H9 (cell line): ENCODE measurements around the gene GCG. TPM values are rescaled to one million over a fixed set of nuclear protein-coding genes. Genes with fewer than 3 reads are reported as not detected.
A peak's percentile ranks its signal among the peaks of the same experiment; 100 is the strongest.

Source experiments
- DNase-seq: peaks from one replicate; pipeline ENCODE4 v3.0.0-alpha.2; 2017
- H2AFZ ChIP-seq: one replicate; pipeline ENCODE4 v1.6.1; 2013; ENCODE audit warnings: mild to moderate bottlenecking, low read length, control low read depth, moderate library complexity
- H2AK5ac ChIP-seq: 2 replicates; pipeline ENCODE4 v1.6.1; 2013; ENCODE audit warnings: low read length, control low read depth, mixed read lengths; ENCODE audit not compliant: insufficient read length
- H2BK120ac ChIP-seq: one replicate; pipeline ENCODE4 v1.6.1; 2013; ENCODE audit warnings: low read depth, mild to moderate bottlenecking, low read length, control low read depth, inconsistent platforms; ENCODE audit not compliant: poor library complexity, severe bottlenecking
- H2BK12ac ChIP-seq: 2 replicates; pipeline ENCODE4 v1.6.1; 2013; ENCODE audit warnings: low read length, control low read depth, mixed read lengths, low read depth; ENCODE audit not compliant: insufficient read length
- H2BK15ac ChIP-seq: 2 replicates; pipeline ENCODE4 v1.6.1; 2013; ENCODE audit warnings: low read depth, low read length, control low read depth
- H2BK20ac ChIP-seq: one replicate; pipeline ENCODE4 v1.6.1; 2013; ENCODE audit warnings: low read depth, mild to moderate bottlenecking, low read length, control low read depth, inconsistent platforms; ENCODE audit not compliant: poor library complexity, severe bottlenecking
- H2BK5ac ChIP-seq: 2 replicates; pipeline ENCODE4 v1.6.1; 2013; ENCODE audit warnings: low read length, control low read depth, mixed read lengths; ENCODE audit not compliant: insufficient read length
- H3K14ac ChIP-seq: 2 replicates; pipeline ENCODE4 v1.6.1; 2013; ENCODE audit warnings: low read length, control low read depth; ENCODE audit not compliant: insufficient read depth
- H3K18ac ChIP-seq: 2 replicates; pipeline ENCODE4 v1.6.1; 2013; ENCODE audit warnings: low read depth, mild to moderate bottlenecking, mixed read lengths, low read length, control low read depth; ENCODE audit not compliant: insufficient read length
- H3K23ac ChIP-seq: 2 replicates; pipeline ENCODE4 v1.6.1; 2013; ENCODE audit warnings: low read length, control low read depth, mixed read lengths, low read depth; ENCODE audit not compliant: insufficient read length
- H3K23me2 ChIP-seq: 2 replicates; pipeline ENCODE4 v1.6.1; 2013; ENCODE audit warnings: low read depth, mild to moderate bottlenecking, mixed read lengths, low read length, control low read depth; ENCODE audit not compliant: insufficient read length, poor library complexity, severe bottlenecking
- H3K27ac ChIP-seq: 2 replicates; pipeline ENCODE4 v1.5.1; 2013; ENCODE audit warnings: low read length, control low read depth, mixed read lengths, low read depth; ENCODE audit not compliant: insufficient read length
- H3K27me3 ChIP-seq: 2 replicates; pipeline ENCODE4 v1.6.1; 2013; ENCODE audit warnings: low read length, control low read depth, inconsistent platforms; ENCODE audit not compliant: insufficient read depth
- H3K4ac ChIP-seq: 2 replicates; pipeline ENCODE4 v1.6.1; 2013; ENCODE audit warnings: low read depth, mild to moderate bottlenecking, control low read depth, inconsistent platforms, low read length, moderate library complexity
- H3K4me1 ChIP-seq: 2 replicates; pipeline ENCODE4 v1.6.1; 2013; ENCODE audit warnings: low read length, control low read depth, inconsistent platforms; ENCODE audit not compliant: insufficient read depth
- H3K4me2 ChIP-seq: 2 replicates; pipeline ENCODE4 v1.6.1; 2013; ENCODE audit warnings: low read length, control low read depth, mixed read lengths; ENCODE audit not compliant: insufficient read length, insufficient read depth
- H3K56ac ChIP-seq: 2 replicates; pipeline ENCODE4 v1.6.1; 2013; ENCODE audit warnings: low read depth, mild to moderate bottlenecking, mixed read lengths, low read length, control low read depth; ENCODE audit not compliant: insufficient read length
- H3K79me1 ChIP-seq: 2 replicates; pipeline ENCODE4 v1.6.1; 2013; ENCODE audit warnings: low read depth, mild to moderate bottlenecking, moderate library complexity, low read length, control low read depth, inconsistent platforms; ENCODE audit not compliant: insufficient read depth, poor library complexity, severe bottlenecking
- H3K79me2 ChIP-seq: 2 replicates; pipeline ENCODE4 v1.6.1; 2013; ENCODE audit warnings: low read length, control low read depth, inconsistent platforms; ENCODE audit not compliant: insufficient read depth
- H3K9ac ChIP-seq: 2 replicates; pipeline ENCODE4 v1.6.1; 2013; ENCODE audit warnings: low read length, control low read depth, mixed read lengths; ENCODE audit not compliant: insufficient read length; ENCODE audit errors: extremely low read depth
- H3K9me3 ChIP-seq: one replicate; pipeline ENCODE4 v1.6.1; 2013; ENCODE audit warnings: low read depth, low read length, inconsistent platforms; ENCODE audit not compliant: control insufficient read depth
- H3T11ph ChIP-seq: one replicate; pipeline ENCODE4 v1.6.1; 2013; ENCODE audit warnings: mild to moderate bottlenecking, low read length, control low read depth, inconsistent platforms
- H4K20me1 ChIP-seq: one replicate; pipeline ENCODE4 v1.6.1; 2013; ENCODE audit not compliant: control insufficient read depth, insufficient read length, insufficient read depth
- H4K5ac ChIP-seq: 2 replicates; pipeline ENCODE4 v1.6.1; 2013; ENCODE audit warnings: low read depth, mild to moderate bottlenecking, mixed read lengths, low read length, control low read depth; ENCODE audit not compliant: insufficient read length
- H4K8ac ChIP-seq: replicated peaks from 2 replicates; pipeline ENCODE4 v1.6.1; 2013; ENCODE audit warnings: low read length, control low read depth, mixed read lengths, low read depth; ENCODE audit not compliant: insufficient read length
- H4K91ac ChIP-seq: 2 replicates; pipeline ENCODE4 v1.6.1; 2013; ENCODE audit warnings: low read depth, mild to moderate bottlenecking, moderate library complexity, mixed read lengths, low read length, control low read depth; ENCODE audit not compliant: insufficient read length
- H3K27ac Mint-ChIP-seq, 3 experiments: 2 replicates in 2 of 3; 3 replicates in 1 of 3; pipeline ENCODE4 v1.8.0; 2020 to 2021; ENCODE audit warnings: mixed read lengths in 3 of 3, mild to moderate bottlenecking in 1 of 3, moderate library complexity in 1 of 3
- H3K27me3 Mint-ChIP-seq: 2 replicates; pipeline ENCODE4 v1.8.0; 2021; ENCODE audit warnings: low read depth, mild to moderate bottlenecking, moderate library complexity, mixed read lengths
- H3K36me3 Mint-ChIP-seq, 3 experiments: 2 replicates in 2 of 3; 3 replicates in 1 of 3; pipeline ENCODE4 v1.8.0; 2020 to 2021; ENCODE audit warnings: low read depth in 3 of 3, mixed read lengths in 3 of 3; ENCODE audit not compliant: insufficient read depth in 1 of 3
- H3K4me1 Mint-ChIP-seq, 2 experiments: 2 replicates each; pipeline ENCODE4 v1.8.0; 2020; ENCODE audit warnings: mixed read lengths in 2 of 2
- H3K4me3 Mint-ChIP-seq, 2 experiments: 2 replicates in 1 of 2; 3 replicates in 1 of 2; pipeline ENCODE4 v1.8.0; 2020 to 2021; ENCODE audit warnings: mild to moderate bottlenecking in 2 of 2, mixed read lengths in 2 of 2, moderate library complexity in 1 of 2
- H3K9me3 Mint-ChIP-seq, 2 experiments: 2 replicates in 1 of 2; 3 replicates in 1 of 2; pipeline ENCODE4 v1.8.0; 2020; ENCODE audit warnings: mild to moderate bottlenecking in 2 of 2, mixed read lengths in 2 of 2, moderate library complexity in 1 of 2
- CTCF ChIP-seq: fragments of 200-600 bp; sonication (generic); conservative IDR thresholded peaks from 3 replicates; pipeline ENCODE4 v1.8.0; 2021; ENCODE audit warnings: antibody characterized with exemption, mild to moderate bottlenecking
- WGBS: extraction: QIAGEN DNeasy Blood & Tissue Kit; methylation state at CpG from one replicate; pipeline ENCODE4 v1.1.7; 2013; ENCODE audit warnings: missing lambda C conversion rate, low lambda C conversion rate, mixed read lengths; ENCODE audit not compliant: insufficient read length; ENCODE audit errors: extremely low coverage; 5-methylcytosine and 5-hydroxymethylcytosine counted together
- total RNA-seq: library from RNA; stranded (reverse); gene quantifications from 2 replicates; pipeline ENCODE4 v1.2.1, GENCODE V29; 2021

The GCG gene
- total RNA-seq, 1 experiment from 2014 or later, result not detected

- Histone ChIP-seq H2BK5ac (no peak overlapping the region), H4K91ac (no peak overlapping the region), H4K20me1 (no peaks in the 10 kb centered on the region), H4K5ac (no peak overlapping the region), H3K56ac (no peak overlapping the region), H3K4me2 (no peak overlapping the region), H4K8ac (no peak overlapping the region), H3K79me2 (no peaks in the 10 kb centered on the region), H2BK12ac (no peak overlapping the region), H2AK5ac (no peak overlapping the region), H2BK20ac (no peak overlapping the region), H2BK15ac (no peak overlapping the region), H2AFZ (no peak overlapping the region), H3K9me3 (no peaks in the 10 kb centered on the region), H3K18ac (no peak overlapping the region), H2BK120ac (no peak overlapping the region), H3K23me2 (no peaks in the 10 kb centered on the region), H3K27me3 (no peaks in the 10 kb centered on the region), H3K4ac (no peak overlapping the region), H3T11ph (no peak overlapping the region), H3K79me1 (no peaks in the 10 kb centered on the region), H3K23ac (no peak overlapping the region), H3K14ac (no peak overlapping the region), H3K9ac (no peak overlapping the region), H3K27ac (no peak overlapping the region), H3K4me1 (no peaks in the 10 kb centered on the region)
- peak; percentile 31; the same call in 2 of the 3 replicates for TF ChIP-seq CTCF
- no peak for DNase-seq
- H3K27ac Mint-ChIP-seq, result no peak overlapping the region
- H3K27me3 Mint-ChIP-seq, result peaks cover 6% of the 10 kb centered on the region
- H3K9me3 Mint-ChIP-seq, result no peaks in the 10 kb centered on the region
- no peaks in the 10 kb centered on the region for H3K36me3 Mint-ChIP-seq
- WGBS, result no CpG with 5 or more reads among the region's 4 CpGs
- H3K4me3 Mint-ChIP-seq, result no peak overlapping the region
- no peaks in the 10 kb centered on the region for H3K4me1 Mint-ChIP-seq
These were observed 8.1 kb downstream of the GCG start for GRCh38 chr2:162143969-162144368.
